ENCODE measurements around the gene EPHB2.

- TF ChIP-seq POLR2A (IDR thresholded peaks at IDR 0.05; ENCODE audit: control extremely low read depth in 1 of 2, low read depth in 2 of 2, low read length in 2 of 2) (no peak), CTCF (IDR thresholded peaks at IDR 0.05; ENCODE audit: control extremely low read depth in 1 of 3, insufficient read depth in 1 of 3, low read depth in 1 of 3, low read length in 3 of 3) (no peak), EGR1 (IDR thresholded peaks at IDR 0.05; ENCODE audit: borderline replicate concordance, low read depth, low read length) (no peak), TAF1 (IDR thresholded peaks at IDR 0.05; ENCODE audit: low read depth, low read length) (no peak), POU5F1 (IDR thresholded peaks at IDR 0.05; ENCODE audit: low read depth, low read length) (no peak)
Observed at GRCh38 chr1:22729400-22729773, 18.7 kb downstream of the EPHB2 start.
